Measurements from ENCODE around the gene ELF2. TPM values are rescaled to one million over a fixed set of nuclear protein-coding genes. Genes with fewer than 3 reads are reported as not detected.

ELF2 gene
- total RNA-seq, result 10 to 100 TPM; 32.0 to 92.0 (median 48.5) TPM

DNA sequence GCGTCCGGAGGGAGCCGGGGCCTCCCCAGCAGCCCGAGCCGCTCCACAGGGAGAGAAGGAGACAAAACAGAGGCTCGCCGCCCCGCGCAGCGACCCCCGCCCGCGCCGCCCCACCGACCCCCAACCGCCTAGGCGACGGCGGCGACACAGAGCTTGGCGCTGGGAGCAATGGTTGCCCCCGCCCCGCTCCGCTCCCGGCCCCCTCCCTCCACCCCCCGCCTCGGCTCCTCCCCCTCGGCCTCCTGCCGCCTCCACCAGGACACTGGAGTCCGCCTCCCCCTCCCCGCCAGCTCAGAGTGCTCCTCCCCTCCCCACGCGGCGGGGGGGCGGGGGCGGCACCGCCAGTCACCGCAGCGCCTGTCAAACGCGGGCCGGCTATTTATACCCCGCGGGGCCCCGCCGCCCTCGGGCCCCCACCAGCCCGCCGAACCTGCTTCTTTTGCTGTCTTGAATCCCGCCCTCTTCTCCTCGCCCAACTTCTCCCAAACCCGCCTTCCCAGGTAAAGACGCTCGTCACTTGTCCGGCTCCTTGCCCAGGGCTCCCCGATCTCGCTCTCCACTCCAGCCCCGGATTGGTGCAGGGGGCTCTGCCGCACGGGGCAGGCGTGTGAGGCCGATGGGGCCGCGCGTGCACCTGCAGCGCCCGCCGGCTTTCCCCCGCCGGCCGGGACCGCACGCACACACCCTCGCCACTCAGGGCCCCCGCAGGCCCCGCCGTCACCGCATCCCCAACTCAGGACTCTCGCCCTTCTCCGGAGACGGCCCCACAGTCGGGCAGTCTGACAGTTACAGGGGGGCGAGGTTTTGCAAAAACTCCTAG is at the start of gene ELF2:
ELF2 (minus strand) TSS at position 170 of the 820 bp plus-strand sequence. CDS start 39,517 bp downstream, outside the sequence.
- peak; percentile 95 to 96 for DNase-seq (ENCODE audit: low spot score in 2 of 2)
- peak in 1 of 3 donors; percentile 25 for TF ChIP-seq POLR2AphosphoS5 (IDR thresholded peaks at IDR 0.05)
- no peak for TF ChIP-seq CTCF (IDR thresholded peaks at IDR 0.05)
- no peak for TF ChIP-seq EP300 (IDR thresholded peaks at IDR 0.05)
- no peak for TF ChIP-seq POLR2A (IDR thresholded peaks at IDR 0.05)
- peak within 1 kb of the TSS; percentile 81 for H3K4me3 ChIP-seq
- H3K27ac ChIP-seq, result peak within 1 kb of the TSS; percentile 98
- H3K9me3 ChIP-seq, result no peaks in the 10 kb centered on the region
- no peaks in the 10 kb centered on the region for H3K27me3 ChIP-seq
- H3K4me1 ChIP-seq, result peaks cover 20% of the 10 kb centered on the region
- no peaks in the 10 kb centered on the region for H3K36me3 ChIP-seq
- WGBS, result 2% methylated on average over 12 of the region's 83 CpGs

GRCh38 chr4:139223682-139224317 is 46.8 kb upstream of the ELF2 start:
- Histone ChIP-seq H3K4me1 (no peaks in the 10 kb centered on the region), H3K27me3 (no peaks in the 10 kb centered on the region), H3K27ac (no peak overlapping the region), H3K4me3 (no peak overlapping the region), H3K9me3 (no peaks in the 10 kb centered on the region), H3K36me3 (no peaks in the 10 kb centered on the region)
- WGBS, result 85% methylated on average over 2 of the region's 2 CpGs
- TF ChIP-seq POLR2AphosphoS5 (IDR thresholded peaks at IDR 0.05) (no peak), EP300 (IDR thresholded peaks at IDR 0.05) (no peak), CTCF (IDR thresholded peaks at IDR 0.05) (no peak), POLR2A (IDR thresholded peaks at IDR 0.05) (no peak)
- no peak for DNase-seq (ENCODE audit: low spot score in 2 of 2)

DNA sequence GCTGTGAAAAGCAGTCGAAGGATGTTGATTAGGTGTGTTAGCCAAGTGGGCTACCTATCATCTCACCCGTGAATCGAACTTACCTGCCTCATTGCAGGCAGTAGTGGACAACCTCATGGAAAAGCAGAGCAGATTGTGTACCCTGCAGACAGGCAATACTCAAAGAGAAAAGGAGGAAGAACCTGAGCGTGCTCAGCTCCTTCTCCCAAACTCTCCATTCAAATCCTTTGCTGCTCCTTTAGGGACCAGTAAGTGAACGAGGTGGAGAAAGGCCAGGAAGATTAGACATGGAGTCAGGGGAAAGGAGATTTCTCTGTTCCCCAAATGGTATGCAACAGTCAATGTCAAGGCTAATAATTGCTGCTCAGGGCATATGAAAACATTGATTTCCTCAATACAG is 45.2 kb upstream of the ELF2 start:
- H3K27me3 ChIP-seq, result no peaks in the 10 kb centered on the region
- H3K9me3 ChIP-seq, result no peaks in the 10 kb centered on the region
- H3K36me3 ChIP-seq, result no peaks in the 10 kb centered on the region
- H3K4me3 ChIP-seq, result no peak overlapping the region
- no peak overlapping the region for H3K27ac ChIP-seq
- TF ChIP-seq POLR2AphosphoS5 (IDR thresholded peaks at IDR 0.05) (no peak), EP300 (IDR thresholded peaks at IDR 0.05) (no peak), POLR2A (IDR thresholded peaks at IDR 0.05) (no peak), CTCF (IDR thresholded peaks at IDR 0.05) (no peak)
- WGBS, result 94% methylated on average over 5 of the region's 5 CpGs
- no peaks in the 10 kb centered on the region for H3K4me1 ChIP-seq
- no peak for DNase-seq (ENCODE audit: low spot score in 2 of 2)

GRCh38 chr4:139221687-139222086 is 44.7 kb upstream of the ELF2 start:
- H3K36me3 ChIP-seq, result no peaks in the 10 kb centered on the region
- DNase-seq (ENCODE audit: low spot score in 2 of 2), result no peak
- H3K4me3 ChIP-seq, result no peak overlapping the region
- WGBS, result 86% methylated on average over 5 of the region's 5 CpGs
- TF ChIP-seq CTCF (IDR thresholded peaks at IDR 0.05) (no peak), EP300 (IDR thresholded peaks at IDR 0.05) (no peak), POLR2AphosphoS5 (IDR thresholded peaks at IDR 0.05) (no peak), POLR2A (IDR thresholded peaks at IDR 0.05) (no peak)
- no peaks in the 10 kb centered on the region for H3K9me3 ChIP-seq
- no peak overlapping the region for H3K27ac ChIP-seq
- H3K4me1 ChIP-seq, result no peaks in the 10 kb centered on the region
- no peaks in the 10 kb centered on the region for H3K27me3 ChIP-seq

DNA sequence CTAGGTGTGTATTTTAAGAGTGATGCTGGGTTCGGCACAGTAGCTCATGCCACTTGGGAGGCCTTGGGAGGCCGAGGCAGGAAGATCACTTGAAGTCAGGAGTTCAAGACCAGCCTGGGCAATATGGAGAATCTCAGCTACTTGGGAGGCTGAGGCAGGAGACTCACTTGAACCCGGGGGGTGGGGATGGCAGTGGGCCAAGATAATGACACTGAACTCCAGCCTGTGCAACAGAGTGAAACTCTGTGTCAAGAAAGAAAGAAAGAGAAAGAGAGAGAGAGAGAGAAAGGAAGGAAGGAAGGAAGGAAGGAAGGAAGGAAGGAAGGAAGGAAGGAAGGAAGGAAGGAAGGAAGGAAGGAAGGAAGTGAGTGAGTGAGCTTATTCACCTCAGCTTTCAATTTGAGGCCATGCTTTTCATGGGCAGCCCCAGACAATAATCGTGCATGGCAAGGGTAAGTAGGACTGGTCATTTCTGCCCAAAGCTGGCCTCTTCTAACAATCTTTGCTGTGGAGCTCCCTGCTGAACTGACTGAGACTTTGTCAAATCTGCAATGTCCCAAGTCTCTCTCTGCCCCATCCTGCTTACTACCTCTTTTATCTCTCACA is 42.5 kb upstream of the ELF2 start:
- H3K4me1 ChIP-seq, result no peaks in the 10 kb centered on the region
- DNase-seq (ENCODE audit: low spot score in 2 of 2), result no peak
- TF ChIP-seq POLR2AphosphoS5 (IDR thresholded peaks at IDR 0.05), result no peak
- TF ChIP-seq POLR2A (IDR thresholded peaks at IDR 0.05), result no peak
- TF ChIP-seq CTCF (IDR thresholded peaks at IDR 0.05), result no peak
- no peak for TF ChIP-seq EP300 (IDR thresholded peaks at IDR 0.05)
- H3K36me3 ChIP-seq, result no peaks in the 10 kb centered on the region
- no peaks in the 10 kb centered on the region for H3K27me3 ChIP-seq
- H3K27ac ChIP-seq, result no peak overlapping the region
- H3K9me3 ChIP-seq, result no peaks in the 10 kb centered on the region
- H3K4me3 ChIP-seq, result no peak overlapping the region
- WGBS, result 86% methylated on average over 4 of the region's 4 CpGs

Data from suprapubic skin (tissue), 4 donors.